Stomach smooth muscle (tissue), 2 donors: ENCODE results near the gene RACK1.
A peak's percentile ranks its signal among the peaks of the same experiment; 100 is the strongest.

ENCODE experiments used
- H3K27ac ChIP-seq: one replicate; pipeline ENCODE4 v1.7.0; 2013; ENCODE audit warnings: mild to moderate bottlenecking, low read length, inconsistent platforms
- H3K27me3 ChIP-seq, 2 donors: one replicate each; pipeline ENCODE4 v1.7.0; 2013; ENCODE audit warnings: low read length in 2 of 2; ENCODE audit not compliant: insufficient read depth in 2 of 2, control insufficient read depth in 1 of 2
- H3K36me3 ChIP-seq, 2 donors: one replicate each; pipeline ENCODE4 v1.7.0; 2013; ENCODE audit warnings: low read length in 2 of 2; ENCODE audit not compliant: control insufficient read depth in 2 of 2, insufficient read depth in 2 of 2
- H3K4me1 ChIP-seq: one replicate; pipeline ENCODE4 v1.7.0; 2013; ENCODE audit warnings: low read length; ENCODE audit not compliant: control insufficient read depth, insufficient read depth
- H3K4me3 ChIP-seq, 2 donors: one replicate each; pipeline ENCODE4 v1.7.0; 2013; ENCODE audit warnings: low read length in 2 of 2
- H3K9ac ChIP-seq, 2 donors: one replicate each; pipeline ENCODE4 v1.7.0; 2013; ENCODE audit warnings: low read length in 2 of 2, mild to moderate bottlenecking in 1 of 2
- H3K9me3 ChIP-seq, 2 donors: one replicate each; pipeline ENCODE4 v1.7.0; 2013; ENCODE audit warnings: low read length in 2 of 2; ENCODE audit not compliant: control insufficient read depth in 2 of 2
- donor health status: healthy.
- donor health status: Pancreatic carcinoma.

RACK1 gene

DNA sequence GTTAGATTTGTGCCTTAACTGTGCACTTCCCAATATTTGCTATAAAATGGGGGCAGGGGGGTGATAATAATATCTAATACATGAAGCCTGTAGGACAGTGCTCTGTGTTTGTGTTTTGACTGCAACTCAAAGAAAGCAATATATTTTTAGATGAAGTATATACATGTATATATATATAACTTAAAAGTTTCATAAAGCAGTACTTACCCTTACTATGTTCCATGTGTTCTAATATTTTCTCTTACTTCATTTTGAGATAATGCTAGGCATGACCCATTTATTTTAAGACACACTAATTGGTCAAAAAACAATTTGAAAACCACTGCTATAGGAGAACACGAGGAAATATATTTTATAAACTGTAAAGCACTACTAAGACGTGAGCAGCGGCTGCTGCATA is 14.9 kb upstream of the RACK1 start:
- peak overlapping the region in 1 of 2 donors; percentile 99 for H3K9ac ChIP-seq
- no peak overlapping the region for H3K27ac ChIP-seq
- no peaks in the 10 kb centered on the region for H3K9me3 ChIP-seq
- peaks cover 5 to 7% of the 10 kb centered on the region in 2 donors for H3K36me3 ChIP-seq
- peaks cover 41% of the 10 kb centered on the region for H3K4me1 ChIP-seq
- H3K27me3 ChIP-seq, result no peaks in the 10 kb centered on the region
- H3K4me3 ChIP-seq, result peak overlapping the region; percentile 77 to 99

GRCh38 chr5:181255836-181256578 is 12.3 kb upstream of the RACK1 start:
- Histone ChIP-seq H3K9ac (no peak overlapping the region), H3K27me3 (no peaks in the 10 kb centered on the region), H3K36me3 (peaks cover 4 to 10% of the 10 kb centered on the region in 2 donors), H3K4me3 (no peak overlapping the region), H3K27ac (no peak overlapping the region), H3K9me3 (no peaks in the 10 kb centered on the region), H3K4me1 (peaks cover 39% of the 10 kb centered on the region)

DNA sequence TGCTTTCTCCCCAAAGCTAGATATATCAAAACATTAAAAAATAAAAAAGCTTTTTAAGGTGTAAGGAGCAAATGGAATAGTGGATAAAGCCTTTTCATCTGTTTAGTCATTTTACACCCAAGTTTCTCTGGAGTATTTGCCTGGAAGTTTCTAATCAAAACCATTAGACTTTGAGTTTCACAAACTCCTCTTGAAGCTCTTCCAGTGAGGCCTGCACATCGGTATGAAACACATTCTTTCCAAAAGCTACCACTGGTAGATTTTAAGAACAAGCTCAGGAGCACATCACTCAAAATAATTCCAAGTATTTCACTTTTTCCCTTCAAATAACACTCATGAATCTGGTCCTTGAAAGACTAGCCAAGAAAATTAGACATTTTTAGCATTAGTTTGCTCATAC is 11.6 kb upstream of the RACK1 start:
- no peaks in the 10 kb centered on the region for H3K9me3 ChIP-seq
- no peak overlapping the region for H3K27ac ChIP-seq
- no peak overlapping the region for H3K4me3 ChIP-seq
- H3K9ac ChIP-seq, result no peak overlapping the region
- H3K4me1 ChIP-seq, result peaks cover 38% of the 10 kb centered on the region
- no peaks in the 10 kb centered on the region for H3K27me3 ChIP-seq
- H3K36me3 ChIP-seq, result peaks cover 7 to 10% of the 10 kb centered on the region in 2 donors

DNA sequence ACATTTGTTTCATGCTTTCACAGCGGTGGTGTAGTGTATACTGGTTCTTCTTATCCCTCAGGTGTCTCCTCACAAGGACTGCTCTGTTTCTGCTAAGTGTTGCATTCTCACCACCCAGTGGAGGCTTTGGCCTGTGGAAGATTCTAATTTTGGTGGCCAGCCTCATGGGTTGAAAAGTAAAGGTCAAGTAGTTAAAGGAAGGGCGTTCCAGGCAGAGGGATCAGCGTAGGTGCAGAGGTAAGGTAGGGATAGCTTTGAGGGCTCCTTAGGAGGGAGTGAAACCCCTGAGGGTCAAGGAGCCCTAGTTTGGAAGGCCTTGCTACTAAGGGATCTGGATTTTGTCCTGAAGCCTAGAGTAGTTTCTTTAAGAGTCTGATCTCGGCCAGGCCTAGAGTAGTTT is 4.6 kb upstream of the RACK1 start:
- peaks cover 49% of the 10 kb centered on the region for H3K4me1 ChIP-seq
- H3K9me3 ChIP-seq, result no peaks in the 10 kb centered on the region
- H3K27me3 ChIP-seq, result no peaks in the 10 kb centered on the region
- peak overlapping the region; percentile 49 for H3K27ac ChIP-seq
- peak overlapping the region; percentile 35 to 66 for H3K9ac ChIP-seq
- H3K36me3 ChIP-seq, result peaks cover 3 to 4% of the 10 kb centered on the region in 2 donors
- H3K4me3 ChIP-seq, result peak overlapping the region; percentile 51 to 93

GRCh38 chr5:181246276-181247049 is 2.8 kb upstream of the RACK1 start:
- Histone ChIP-seq H3K4me1 (peaks cover 63% of the 10 kb centered on the region), H3K9me3 (no peaks in the 10 kb centered on the region), H3K27ac (peak overlapping the region; percentile 96), H3K4me3 (peak overlapping the region; percentile 87 to 93), H3K36me3 (peaks cover 6 to 11% of the 10 kb centered on the region in 2 donors), H3K9ac (peak overlapping the region; percentile 81 to 94), H3K27me3 (no peaks in the 10 kb centered on the region)

DNA sequence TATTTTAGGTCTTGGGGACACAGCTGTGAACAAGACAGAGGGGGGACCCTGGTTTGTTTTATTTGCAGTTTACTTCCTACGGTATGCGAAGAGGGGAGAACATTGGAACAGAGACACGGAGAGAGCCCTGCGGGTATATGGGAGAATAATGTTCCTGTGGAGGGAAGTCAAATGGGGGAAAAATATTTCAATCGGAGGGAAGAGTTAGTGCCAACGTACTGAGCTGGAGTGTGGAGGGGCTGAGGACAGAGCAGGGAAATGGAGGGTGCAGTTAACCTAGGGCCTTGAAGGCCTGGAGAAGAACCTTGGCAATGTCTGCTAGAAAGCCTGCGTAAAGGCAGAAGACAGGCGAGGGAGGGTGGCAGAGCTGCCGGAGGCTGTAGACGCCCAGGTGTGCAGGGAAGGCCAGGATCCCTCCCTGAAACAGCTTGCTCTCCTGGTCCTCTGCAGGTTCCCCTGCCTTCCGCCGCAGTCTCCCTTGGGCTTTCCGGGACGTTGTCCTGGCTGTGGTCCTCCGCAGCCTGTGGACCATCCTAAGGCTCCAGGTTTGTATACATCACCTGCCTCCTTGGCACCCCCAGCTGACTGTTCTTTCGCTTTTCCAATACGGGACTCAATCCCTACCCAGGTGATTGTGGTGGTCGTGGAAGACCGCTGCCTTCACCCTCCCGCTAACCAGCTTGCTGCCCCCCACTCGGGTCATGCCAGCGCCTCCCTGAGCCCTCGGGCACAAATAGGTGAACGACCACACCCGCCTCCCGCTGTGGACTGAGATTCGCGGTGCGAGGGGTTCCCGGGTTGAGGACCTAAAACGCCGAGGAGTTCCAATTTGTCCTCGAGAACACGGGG is 1.9 kb upstream of the RACK1 start:
- H3K9me3 ChIP-seq, result no peaks in the 10 kb centered on the region
- H3K36me3 ChIP-seq, result peaks cover 9 to 17% of the 10 kb centered on the region in 2 donors
- H3K4me1 ChIP-seq, result peaks cover 65% of the 10 kb centered on the region
- peak overlapping the region; percentile 96 for H3K27ac ChIP-seq
- H3K4me3 ChIP-seq, result peak overlapping the region; percentile 34 to 93
- H3K27me3 ChIP-seq, result no peaks in the 10 kb centered on the region
- H3K9ac ChIP-seq, result peak overlapping the region; percentile 81 to 94

GRCh38 chr5:181243018-181243563 is 615 bp downstream of the RACK1 start:
- H3K9ac ChIP-seq, result peak overlapping the region; percentile 93 to 98
- H3K4me3 ChIP-seq, result peak overlapping the region; percentile 85 to 99
- H3K36me3 ChIP-seq, result peaks cover 23 to 31% of the 10 kb centered on the region in 2 donors
- H3K9me3 ChIP-seq, result no peaks in the 10 kb centered on the region
- H3K4me1 ChIP-seq, result peaks cover 51% of the 10 kb centered on the region
- peak overlapping the region; percentile 84 for H3K27ac ChIP-seq
- H3K27me3 ChIP-seq, result no peaks in the 10 kb centered on the region

GRCh38 chr5:181242031-181242451 is 1.7 kb downstream of the RACK1 start:
- peak overlapping the region; percentile 84 for H3K27ac ChIP-seq
- peak overlapping the region; percentile 85 to 99 for H3K4me3 ChIP-seq
- no peaks in the 10 kb centered on the region for H3K9me3 ChIP-seq
- H3K27me3 ChIP-seq, result no peaks in the 10 kb centered on the region
- peaks cover 34 to 42% of the 10 kb centered on the region in 2 donors for H3K36me3 ChIP-seq
- peaks cover 45% of the 10 kb centered on the region for H3K4me1 ChIP-seq
- peak overlapping the region; percentile 93 to 98 for H3K9ac ChIP-seq

GRCh38 chr5:181241393-181241975 is 2.2 kb downstream of the RACK1 start:
- Histone ChIP-seq H3K4me3 (peak overlapping the region; percentile 85 to 99), H3K36me3 (peaks cover 39 to 47% of the 10 kb centered on the region in 2 donors), H3K27ac (peak overlapping the region; percentile 84), H3K27me3 (no peaks in the 10 kb centered on the region), H3K4me1 (peaks cover 39% of the 10 kb centered on the region), H3K9me3 (no peaks in the 10 kb centered on the region), H3K9ac (peak overlapping the region; percentile 8 to 93)
